K562 (cell line): ENCODE data around the gene TMEM156. TPM values are rescaled to one million over a fixed set of nuclear protein-coding genes. Genes with fewer than 3 reads are reported as not detected.
A peak's percentile ranks its signal among the peaks of the same experiment; 100 is the strongest.

ENCODE experiments used
- BRF1 ChIP-seq: IDR thresholded peaks from 3 replicates; pipeline ENCODE4 v1.6.1; 2011; ENCODE audit warnings: borderline replicate concordance, mild to moderate bottlenecking; ENCODE audit not compliant: insufficient read length; ENCODE audit errors: extremely low read depth
- CBX8 ChIP-seq: fragments of 200-600 bp; sonication (generic); IDR thresholded peaks from 2 replicates; pipeline ENCODE4 v1.6.1; 2012; ENCODE audit warnings: borderline replicate concordance, mixed run types, low read depth, mild to moderate bottlenecking, moderate library complexity, mixed read lengths, low read length, control low read depth, inconsistent platforms; ENCODE audit not compliant: poor library complexity, severe bottlenecking; ENCODE audit errors: extremely low read depth
- HCFC1 ChIP-seq: IDR thresholded peaks from 2 replicates; pipeline ENCODE4 v1.6.1; 2012; ENCODE audit warnings: low read depth, low read length, improper control_type of control experiment
- IRF2 ChIP-seq: sonication (generic); formaldehyde crosslinking; IDR thresholded peaks from 2 replicates; pipeline ENCODE4 v1.8.1; 2022; ENCODE audit warnings: mild to moderate bottlenecking, missing genetic modification reagents
- KLF6 ChIP-seq: fragments of 250-450 bp; sonication (Bioruptor Pico); IDR thresholded peaks from 2 replicates; pipeline ENCODE4 v1.4.0; 2020; ENCODE audit warnings: mild to moderate bottlenecking, moderate library complexity, borderline replicate concordance
- MXI1 ChIP-seq: IDR thresholded peaks from 2 replicates; pipeline ENCODE4 v1.6.1; 2011; ENCODE audit warnings: low read depth, mild to moderate bottlenecking, improper control_type of control experiment, low read length
- NBN ChIP-seq: fragments of 450-650 bp; IDR thresholded peaks from 2 replicates; pipeline ENCODE4 v1.6.1; 2016; ENCODE audit warnings: low read depth, mild to moderate bottlenecking
- NCOA4 ChIP-seq: fragments of 450-650 bp; IDR thresholded peaks from 2 replicates; pipeline ENCODE4 v1.6.1; 2018; ENCODE audit warnings: mild to moderate bottlenecking; ENCODE audit not compliant: partially characterized antibody
- NELFE ChIP-seq: IDR thresholded peaks from 2 replicates; pipeline ENCODE4 v1.6.1; 2011; ENCODE audit warnings: mild to moderate bottlenecking; ENCODE audit not compliant: insufficient read depth, insufficient read length
- RBBP5 ChIP-seq: fragments of 200-600 bp; sonication (generic); IDR thresholded peaks from 2 replicates; pipeline ENCODE4 v1.6.1; 2012; ENCODE audit warnings: borderline replicate concordance, mild to moderate bottlenecking, low read length, control low read depth, inconsistent platforms; ENCODE audit not compliant: insufficient read depth, poor library complexity, severe bottlenecking
- RBFOX2 ChIP-seq: fragments of 200-400 bp; formaldehyde crosslinking; IDR thresholded peaks from 2 replicates; pipeline ENCODE4 v1.6.1; 2017; ENCODE audit warnings: low read depth, mild to moderate bottlenecking, low read length, moderate library complexity
- RNF2 ChIP-seq: sonication (generic); IDR thresholded peaks from 2 replicates; pipeline ENCODE4 v1.6.1; 2016
- SIN3B ChIP-seq: fragments of 450-650 bp; IDR thresholded peaks from 2 replicates; pipeline ENCODE4 v1.6.1; 2017; ENCODE audit warnings: low read depth, mild to moderate bottlenecking, moderate library complexity
- TCFL5 ChIP-seq: fragments of 250-450 bp; sonication (Bioruptor Pico); conservative IDR thresholded peaks from 2 replicates; pipeline ENCODE4 v1.6.1; 2021; ENCODE audit warnings: mild to moderate bottlenecking, moderate library complexity, matching md5 sums
- THRAP3 ChIP-seq: fragments of 450-650 bp; IDR thresholded peaks from 2 replicates; pipeline ENCODE4 v1.6.1; 2016; ENCODE audit warnings: mild to moderate bottlenecking, inconsistent platforms, borderline replicate concordance
- YBX1 ChIP-seq: fragments of 450-650 bp; IDR thresholded peaks from 2 replicates; pipeline ENCODE4 v1.7.1; 2016; ENCODE audit warnings: mild to moderate bottlenecking
- ZFPM2 ChIP-seq: fragments of 250-450 bp; sonication (Bioruptor Pico); IDR thresholded peaks from 2 replicates; pipeline ENCODE4 v1.5.1; 2022; ENCODE audit warnings: mild to moderate bottlenecking
- ZNF224 ChIP-seq: sonication (generic); formaldehyde crosslinking; IDR thresholded peaks from 2 replicates; pipeline ENCODE4 v1.8.0; 2022; ENCODE audit warnings: mild to moderate bottlenecking, missing genetic modification reagents
- polyA plus RNA-seq, 8 experiments: library from polyadenylated mRNA; depleted of rRNA in 4 of 8; stranded (reverse) in 5 of 8; unstranded in 3 of 8; fragments of >200 nt; fragmentation: Nextera tagmentation in 2 of 8; fragmentation: Illumina TruSeq in 1 of 8; extraction: Ambion mirVana in 2 of 8; extraction: Trizol in 1 of 8; gene quantifications; 2 replicates each; pipeline versions ENCODE4 v1.2.1 to v1.2.3, GENCODE V29; 2011 to 2014; ENCODE audit warnings: inconsistent platforms in 1 of 8, missing spikeins in 1 of 8
- total RNA-seq, 7 experiments: library from RNA; depleted of rRNA in 6 of 7; stranded (reverse); fragments of >200 nt in 6 of 7; fragmentation: Illumina TruSeq in 2 of 7; extraction: Trizol in 2 of 7; gene quantifications; 2 replicates each; pipeline versions ENCODE4 v1.2.1 to v1.2.3, GENCODE V29; 2011 to 2021; ENCODE audit warnings: low replicate concordance in 1 of 7
- TF ChIP-seq, protein P1 (sequence below): fragments of 250-450 bp; sonication (Bioruptor Pico); IDR thresholded peaks from 2 replicates; pipeline ENCODE4 v1.4.0; 2020; ENCODE audit warnings: mild to moderate bottlenecking, moderate library complexity
- TF ChIP-seq, protein P2 (sequence below): fragments of 250-450 bp; sonication (Bioruptor Pico); IDR thresholded peaks from 2 replicates; pipeline ENCODE4 v1.5.0; 2021
- TF ChIP-seq, protein P3 (sequence below): fragments of 450-650 bp; conservative IDR thresholded peaks from 2 replicates; pipeline ENCODE4 v1.6.1; 2016; ENCODE audit warnings: missing genetic modification characterization, low read depth, mild to moderate bottlenecking, missing compliant biosample characterization, moderate library complexity
- TF ChIP-seq, protein P4 (sequence below): fragments of 150-350 bp; conservative IDR thresholded peaks from 2 replicates; pipeline ENCODE4 v1.6.1; 2014; ENCODE audit warnings: low read length

TMEM156 gene
- total and polyA plus RNA-seq, 9 of the 15 experiments (the other 6 are each of a cell fraction or from before 2014, with no cell fraction given) = 3.5 to 9.6 (median 6.4) TPM

DNA sequence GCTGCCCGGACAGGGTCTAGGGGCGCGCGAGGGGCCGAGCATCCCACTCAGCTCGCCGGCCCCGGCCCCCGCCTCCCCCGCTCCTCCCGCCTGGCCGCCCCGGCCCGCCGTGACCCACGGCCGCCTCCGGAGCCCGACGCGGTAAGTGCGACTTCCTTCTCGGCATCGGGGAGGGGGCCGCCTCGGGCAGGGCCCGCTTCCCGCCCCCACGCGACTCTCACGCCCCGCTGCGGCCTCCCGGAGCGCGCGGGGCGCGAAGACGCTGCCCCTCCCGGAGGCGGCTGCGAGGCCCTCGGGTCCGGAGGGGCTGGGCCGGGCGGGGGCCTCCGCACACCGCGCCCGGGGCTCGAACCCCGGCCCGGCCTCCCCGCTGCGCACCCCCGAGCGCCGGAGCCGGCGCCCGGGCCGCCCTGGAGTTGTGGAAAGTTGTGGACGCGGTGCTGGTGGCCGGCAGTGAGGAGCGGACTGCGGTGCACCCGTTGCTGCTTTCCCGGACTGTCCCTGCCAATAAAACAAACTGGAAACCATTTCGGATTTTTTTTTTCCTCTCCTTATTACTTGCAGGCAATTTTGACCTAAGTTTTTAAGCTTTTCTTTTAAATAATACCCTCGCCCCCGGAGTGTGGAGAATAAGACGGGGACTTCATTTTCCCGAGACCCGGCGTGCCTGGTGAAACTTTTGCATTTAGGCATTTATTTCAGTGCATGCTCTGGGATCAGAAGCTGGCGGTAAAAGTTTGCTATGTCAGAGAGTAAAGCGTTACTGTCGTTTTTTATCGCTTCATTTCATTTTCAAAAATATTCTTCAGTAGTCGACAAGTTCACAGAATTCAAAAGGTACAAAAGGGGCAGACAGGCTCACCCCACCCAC lies 13.0 kb upstream of the TMEM156 start (continued):
- TF ChIP-seq CBX8 = no peak
- TF ChIP-seq, protein P1, sequence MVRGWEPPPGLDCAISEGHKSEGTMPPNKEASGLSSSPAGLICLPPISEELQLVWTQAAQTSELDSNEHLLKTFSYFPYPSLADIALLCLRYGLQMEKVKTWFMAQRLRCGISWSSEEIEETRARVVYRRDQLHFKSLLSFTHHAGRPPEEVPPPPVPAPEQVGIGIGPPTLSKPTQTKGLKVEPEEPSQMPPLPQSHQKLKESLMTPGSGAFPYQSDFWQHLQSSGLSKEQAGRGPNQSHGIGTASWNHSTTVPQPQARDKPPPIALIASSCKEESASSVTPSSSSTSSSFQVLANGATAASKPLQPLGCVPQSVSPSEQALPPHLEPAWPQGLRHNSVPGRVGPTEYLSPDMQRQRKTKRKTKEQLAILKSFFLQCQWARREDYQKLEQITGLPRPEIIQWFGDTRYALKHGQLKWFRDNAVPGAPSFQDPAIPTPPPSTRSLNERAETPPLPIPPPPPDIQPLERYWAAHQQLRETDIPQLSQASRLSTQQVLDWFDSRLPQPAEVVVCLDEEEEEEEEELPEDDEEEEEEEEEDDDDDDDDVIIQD = no peak
- TF ChIP-seq YBX1 = no peak
- TF ChIP-seq, protein P2, sequence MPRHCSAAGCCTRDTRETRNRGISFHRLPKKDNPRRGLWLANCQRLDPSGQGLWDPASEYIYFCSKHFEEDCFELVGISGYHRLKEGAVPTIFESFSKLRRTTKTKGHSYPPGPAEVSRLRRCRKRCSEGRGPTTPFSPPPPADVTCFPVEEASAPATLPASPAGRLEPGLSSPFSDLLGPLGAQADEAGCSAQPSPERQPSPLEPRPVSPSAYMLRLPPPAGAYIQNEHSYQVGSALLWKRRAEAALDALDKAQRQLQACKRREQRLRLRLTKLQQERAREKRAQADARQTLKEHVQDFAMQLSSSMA = no peak
- 0 out of 2 replicates have a peak, but pooled peaks have one; percentile 31 for TF ChIP-seq SIN3B
- TF ChIP-seq, protein P3, sequence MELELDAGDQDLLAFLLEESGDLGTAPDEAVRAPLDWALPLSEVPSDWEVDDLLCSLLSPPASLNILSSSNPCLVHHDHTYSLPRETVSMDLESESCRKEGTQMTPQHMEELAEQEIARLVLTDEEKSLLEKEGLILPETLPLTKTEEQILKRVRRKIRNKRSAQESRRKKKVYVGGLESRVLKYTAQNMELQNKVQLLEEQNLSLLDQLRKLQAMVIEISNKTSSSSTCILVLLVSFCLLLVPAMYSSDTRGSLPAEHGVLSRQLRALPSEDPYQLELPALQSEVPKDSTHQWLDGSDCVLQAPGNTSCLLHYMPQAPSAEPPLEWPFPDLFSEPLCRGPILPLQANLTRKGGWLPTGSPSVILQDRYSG (tag) = no peak
- TF ChIP-seq NELFE = no peak
- TF ChIP-seq NCOA4 = no peak
- TF ChIP-seq MXI1 = no peak
- TF ChIP-seq HCFC1 = peak; percentile 28; the same call in 1 of the 2 replicates
- no peak for TF ChIP-seq ZNF224 (CRISPR knock-in tag)
- TF ChIP-seq NBN = no peak
- no peak for TF ChIP-seq BRF1
- TF ChIP-seq RBFOX2 = peak; percentile 78
- TF ChIP-seq THRAP3 = no peak
- TF ChIP-seq, protein P4, sequence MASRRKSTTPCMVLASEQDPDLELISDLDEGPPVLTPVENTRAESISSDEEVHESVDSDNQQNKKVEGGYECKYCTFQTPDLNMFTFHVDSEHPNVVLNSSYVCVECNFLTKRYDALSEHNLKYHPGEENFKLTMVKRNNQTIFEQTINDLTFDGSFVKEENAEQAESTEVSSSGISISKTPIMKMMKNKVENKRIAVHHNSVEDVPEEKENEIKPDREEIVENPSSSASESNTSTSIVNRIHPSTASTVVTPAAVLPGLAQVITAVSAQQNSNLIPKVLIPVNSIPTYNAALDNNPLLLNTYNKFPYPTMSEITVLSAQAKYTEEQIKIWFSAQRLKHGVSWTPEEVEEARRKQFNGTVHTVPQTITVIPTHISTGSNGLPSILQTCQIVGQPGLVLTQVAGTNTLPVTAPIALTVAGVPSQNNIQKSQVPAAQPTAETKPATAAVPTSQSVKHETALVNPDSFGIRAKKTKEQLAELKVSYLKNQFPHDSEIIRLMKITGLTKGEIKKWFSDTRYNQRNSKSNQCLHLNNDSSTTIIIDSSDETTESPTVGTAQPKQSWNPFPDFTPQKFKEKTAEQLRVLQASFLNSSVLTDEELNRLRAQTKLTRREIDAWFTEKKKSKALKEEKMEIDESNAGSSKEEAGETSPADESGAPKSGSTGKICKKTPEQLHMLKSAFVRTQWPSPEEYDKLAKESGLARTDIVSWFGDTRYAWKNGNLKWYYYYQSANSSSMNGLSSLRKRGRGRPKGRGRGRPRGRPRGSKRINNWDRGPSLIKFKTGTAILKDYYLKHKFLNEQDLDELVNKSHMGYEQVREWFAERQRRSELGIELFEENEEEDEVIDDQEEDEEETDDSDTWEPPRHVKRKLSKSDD = no peak
- TF ChIP-seq RNF2 = no peak
- no peak for TF ChIP-seq ZFPM2 (CRISPR knock-in tag)
- TF ChIP-seq KLF6 (CRISPR knock-in tag) = no peak
- peak; percentile 56 for TF ChIP-seq RBBP5
- TF ChIP-seq IRF2 (CRISPR knock-in tag) = no peak
- TF ChIP-seq TCFL5 (CRISPR knock-in tag) = no peak
